H1 (cell line): Measurements from ENCODE around the gene ARHGAP10. TPM values are rescaled to one million over a fixed set of nuclear protein-coding genes. Genes with fewer than 3 reads are reported as not detected.

Experiments used
- BCL11A ChIP-seq, 2 experiments: IDR thresholded peaks; one replicate each; pipeline ENCODE4 v1.6.1; 2011; ENCODE audit warnings: low read depth in 2 of 2, low read length in 2 of 2, mild to moderate bottlenecking in 2 of 2
- CEBPB ChIP-seq: IDR thresholded peaks from 2 replicates; pipeline ENCODE4 v1.6.1; 2012; ENCODE audit warnings: low read depth, low read length
- CHD7 ChIP-seq: fragments of 300-600 bp; sonication (generic); IDR thresholded peaks from 2 replicates; pipeline ENCODE4 v1.7.1; 2012; ENCODE audit warnings: low read length, moderate library complexity, mild to moderate bottlenecking, inconsistent platforms; ENCODE audit not compliant: insufficient replicate concordance
- CREB1 ChIP-seq: IDR thresholded peaks from 2 replicates; pipeline ENCODE4 v1.6.1; 2012; ENCODE audit warnings: inconsistent platforms
- JUN ChIP-seq: IDR thresholded peaks from 2 replicates; pipeline ENCODE4 v1.6.1; 2011; ENCODE audit warnings: low read depth, mild to moderate bottlenecking, improper control_type of control experiment, low read length
- RFX5 ChIP-seq: IDR thresholded peaks from 2 replicates; pipeline ENCODE4 v1.6.1; 2011; ENCODE audit warnings: low read depth, low read length, improper control_type of control experiment, borderline replicate concordance
- SP1 ChIP-seq: IDR thresholded peaks from 2 replicates; pipeline ENCODE4 v1.6.1; 2011; ENCODE audit warnings: low read depth, low read length
- SRF ChIP-seq: IDR thresholded peaks from 2 replicates; pipeline ENCODE4 v1.6.1; 2011; ENCODE audit warnings: mild to moderate bottlenecking, low read depth, low read length, moderate library complexity
- USF2 ChIP-seq: IDR thresholded peaks from 2 replicates; pipeline ENCODE4 v1.6.1; 2011; ENCODE audit warnings: low read length, improper control_type of control experiment
- polyA plus RNA-seq, 7 experiments: library from polyadenylated mRNA; depleted of rRNA in 3 of 7; stranded (reverse) in 5 of 7; unstranded in 2 of 7; fragments of >200 nt in 5 of 7; fragments of 200-250 nt in 2 of 7; gene quantifications; 1 replicate in 5 of 7; 2 replicates in 1 of 7; 4 replicates in 1 of 7; pipeline versions ENCODE4 v1.2.1 to v1.2.3, GENCODE V29; 2011 to 2013; ENCODE audit warnings: missing spikeins in 2 of 7, mixed read lengths in 2 of 7
- total RNA-seq: library from RNA; stranded (reverse); fragmentation: NEBNext Ultra II Directional; extraction: Animal tissue kit (Norgen Biotek cat#: 25700); gene quantifications from 2 replicates; pipeline ENCODE4 v1.2.1, GENCODE V29; 2021

The ARHGAP10 gene
- total and polyA plus RNA-seq, 2 of the 8 experiments (the other 6 are each of a cell fraction or from before 2014, with no cell fraction given) = 3.7 to 6.1 TPM

GRCh38 chr4:147683717-147684700 lies 47.9 kb upstream of the ARHGAP10 start, which contains the start of gene PRMT9 (continued):
- TF ChIP-seq CHD7 (no peak), USF2 (no peak), CEBPB (no peak), RFX5 (no peak), BCL11A (IDR thresholded peaks at IDR 0.05; ENCODE audit: low read depth in 2 of 2, low read length in 2 of 2) (no peak), JUN (no peak), SP1 (peak; percentile 65; the same call in 1 of the 2 replicates), SRF (peak; percentile 50), CREB1 (peak; percentile 99)
